PC-9 (cell line): ENCODE data around the gene MTHFSD. TPM values are rescaled to one million over a fixed set of nuclear protein-coding genes. Genes with fewer than 3 reads are reported as not detected.

Experiments used
- BruUV-seq: library from RNA; stranded (reverse); fragments of 400-500 nt; replicated peaks from 2 replicates; lab custom pipeline; 2021; lab: Mats Ljungman, UMichigan
- CTCF ChIA-PET: fragments of 300-600 bp; sonication (Branson Sonifier 250); formaldehyde crosslinking; loops from one replicate; lab custom pipeline; 2022; ENCODE audit warnings: antibody characterized with exemption; lab: Charles Lee
- POLR2A ChIA-PET: fragments of 300-600 bp; sonication (Branson Sonifier 250); formaldehyde crosslinking; loops from one replicate; lab custom pipeline; 2022; ENCODE audit warnings: antibody characterized with exemption; ENCODE audit not compliant: unreplicated experiment; lab: Charles Lee
- DNase-seq, 2 experiments: peaks; one replicate each; pipeline versions ENCODE4 v3.0.0 to v3.0.0-alpha.2; 2015 to 2022; ENCODE audit warnings: mixed read lengths in 1 of 2
- H2AFZ ChIP-seq: fragments of 200-600 bp; sonication (generic); 2 replicates; pipeline ENCODE4 v1.8.1; 2017; ENCODE audit warnings: antibody characterized with exemption
- H3F3A ChIP-seq: fragments of 200-600 bp; sonication (generic); 2 replicates; pipeline ENCODE4 v1.8.1; 2017; ENCODE audit warnings: antibody characterized with exemption, mild to moderate bottlenecking, low read depth; ENCODE audit not compliant: insufficient read depth
- H3K27ac ChIP-seq: fragments of 200-600 bp; sonication (generic); 2 replicates; pipeline ENCODE4 v1.6.1; 2016; ENCODE audit warnings: mixed run types
- H3K27me3 ChIP-seq: fragments of 200-600 bp; sonication (generic); 2 replicates; pipeline ENCODE4 v1.6.1; 2016; ENCODE audit warnings: low read depth, mixed run types; ENCODE audit not compliant: insufficient read depth
- H3K36me3 ChIP-seq: fragments of 200-600 bp; sonication (generic); 2 replicates; pipeline ENCODE4 v1.6.1; 2016; ENCODE audit warnings: low read depth, mixed run types
- H3K4me1 ChIP-seq: fragments of 200-600 bp; sonication (generic); replicated peaks from 2 replicates; pipeline ENCODE4 v1.6.1; 2016; ENCODE audit warnings: mixed run types; ENCODE audit not compliant: insufficient read depth
- H3K4me2 ChIP-seq: fragments of 200-600 bp; sonication (generic); 2 replicates; pipeline ENCODE4 v1.6.1; 2017; ENCODE audit warnings: mixed run types
- H3K4me3 ChIP-seq: fragments of 200-600 bp; sonication (generic); 2 replicates; pipeline ENCODE4 v1.6.1; 2016; ENCODE audit warnings: mixed run types
- H3K79me2 ChIP-seq: fragments of 200-600 bp; sonication (generic); 2 replicates; pipeline ENCODE4 v1.6.1; 2017; ENCODE audit warnings: low read depth, mixed run types
- H3K9me2 ChIP-seq: fragments of 200-600 bp; sonication (generic); 2 replicates; pipeline ENCODE4 v1.8.1; 2017; ENCODE audit warnings: mild to moderate bottlenecking; ENCODE audit not compliant: insufficient read depth
- H3K9me3 ChIP-seq: fragments of 200-600 bp; sonication (generic); 2 replicates; pipeline ENCODE4 v1.8.1; 2016; ENCODE audit warnings: low read depth; ENCODE audit not compliant: insufficient read depth
- H4K20me1 ChIP-seq: fragments of 200-600 bp; sonication (generic); 2 replicates; pipeline ENCODE4 v1.8.1; 2017; ENCODE audit not compliant: insufficient read depth
- CTCF ChIP-seq: fragments of 200-600 bp; sonication (generic); conservative IDR thresholded peaks from 2 replicates; pipeline ENCODE4 v1.6.1; 2017; ENCODE audit warnings: mixed run types, antibody characterized with exemption, mild to moderate bottlenecking, moderate library complexity
- EZH2 ChIP-seq: fragments of 200-600 bp; sonication (generic); IDR thresholded peaks from 2 replicates; pipeline ENCODE4 v1.8.0; 2017; ENCODE audit warnings: antibody characterized with exemption, low read depth
- intact Hi-C: fragments of 100-400 bp; cut with micrococcal nuclease; formaldehyde crosslinking; loops from one replicate; pipeline ENCODE4 v1.10.0; 2022; ENCODE audit not compliant: unreplicated experiment
- total RNA-seq: library from RNA; stranded (reverse); gene quantifications from 2 replicates; pipeline ENCODE4 v1.2.3, GENCODE V29; 2021

Gene MTHFSD
- total RNA-seq, 1 experiment from 2014 or later: 25.7 TPM

DNA sequence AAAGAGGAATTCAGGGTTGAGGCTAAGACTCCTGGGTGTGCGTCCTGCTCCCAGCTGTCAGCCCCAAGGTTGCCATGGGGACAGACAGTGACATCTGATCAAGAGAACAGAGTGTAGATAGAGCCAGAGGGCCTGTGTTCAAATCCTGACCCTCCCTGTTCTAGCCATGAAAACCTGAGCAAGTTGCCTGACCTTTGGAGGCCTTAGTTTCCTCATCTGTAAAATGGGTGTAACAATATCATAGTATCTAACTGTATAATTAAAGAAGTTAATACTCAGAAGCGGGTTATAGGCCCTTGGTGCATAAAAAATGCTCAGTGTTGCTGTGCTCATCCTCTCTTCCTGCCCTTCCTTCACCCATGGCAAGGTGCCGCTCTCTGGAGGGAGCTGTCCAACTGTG, 73.4 kb downstream of the MTHFSD start:
- BruUV-seq: no TSS peak
- no peaks in the 10 kb centered on the region for H3K36me3 ChIP-seq
- H3K79me2 ChIP-seq: no peaks in the 10 kb centered on the region
- TF ChIP-seq EZH2 (no peak), CTCF (no peak)
- no peaks in the 10 kb centered on the region for H3K9me2 ChIP-seq
- no peak for DNase-seq
- POLR2A ChIA-PET: no interaction called here
- no peaks in the 10 kb centered on the region for H3K4me1 ChIP-seq
- no peak overlapping the region for H3K27ac ChIP-seq
- no peak overlapping the region for H3K4me2 ChIP-seq
- no peak overlapping the region for H3K4me3 ChIP-seq
- intact Hi-C loops: no loop called here
- H3K9me3 ChIP-seq: no peaks in the 10 kb centered on the region
- no peaks in the 10 kb centered on the region for H4K20me1 ChIP-seq
- H3F3A ChIP-seq: no peaks in the 10 kb centered on the region
- peaks cover 90% of the 10 kb centered on the region for H3K27me3 ChIP-seq
- no peak overlapping the region for H2AFZ ChIP-seq
- CTCF ChIA-PET: no interaction called here

- Histone ChIP-seq H3F3A (no peaks in the 10 kb centered on the region), H3K4me3 (no peak overlapping the region), H3K4me2 (no peak overlapping the region), H3K4me1 (no peaks in the 10 kb centered on the region), H3K27me3 (peaks cover 90% of the 10 kb centered on the region), H3K79me2 (no peaks in the 10 kb centered on the region), H3K27ac (no peak overlapping the region), H3K9me2 (no peaks in the 10 kb centered on the region), H2AFZ (no peak overlapping the region), H3K36me3 (no peaks in the 10 kb centered on the region), H3K9me3 (no peaks in the 10 kb centered on the region), H4K20me1 (no peaks in the 10 kb centered on the region)
- TF ChIP-seq EZH2 (no peak), CTCF (no peak)
- DNase-seq: no peak
- CTCF ChIA-PET: no interaction called here
- POLR2A ChIA-PET: no interaction called here
- intact Hi-C loops: no loop called here
- BruUV-seq: no TSS peak
These were observed 74.6 kb downstream of the MTHFSD start for GRCh38 chr16:86480444-86480843.

Other genes starting within 250 kb of the MTHFSD start
- gene FOXF1, start 44.7 kb downstream of the MTHFSD start, total RNA-seq: not detected in 2 replicates
- gene FOXC2, start 11.6 kb upstream of the MTHFSD start, total RNA-seq: not detected in 2 replicates
- gene FOXL1, start 23.3 kb upstream of the MTHFSD start, total RNA-seq: not detected in 2 replicates